Activated gamma-delta T cell treated with anti-CD3 and anti-CD28 coated beads, Interleukin-2, amount 50 U/mL, for 16 hours (primary cell): Measurements from ENCODE around the gene STUB1.
A peak's percentile ranks its signal among the peaks of the same experiment; 100 is the strongest.

ENCODE experiments used
- DNase-seq: peaks from one replicate; pipeline ENCODE4 v3.0.0-alpha.2; 2020; ENCODE audit warnings: low read depth

Gene STUB1

GRCh38 chr16:694863-695354 lies 14.7 kb downstream of the STUB1 start:
- no peak for DNase-seq

- no peak for DNase-seq
These were observed 15.3 kb downstream of the STUB1 start for GRCh38 chr16:695355-696089.

- no peak for DNase-seq
These were observed 18.9 kb downstream of the STUB1 start for GRCh38 chr16:698911-699671.

GRCh38 chr16:700684-701584 lies 20.7 kb downstream of the STUB1 start:
- no peak for DNase-seq

GRCh38 chr16:702341-702740 lies 22.1 kb downstream of the STUB1 start:
- no peak for DNase-seq

GRCh38 chr16:703406-703805 lies 23.2 kb downstream of the STUB1 start:
- DNase-seq = no peak

GRCh38 chr16:704047-704446 lies 23.8 kb downstream of the STUB1 start:
- no peak for DNase-seq

GRCh38 chr16:704552-705380 lies 24.6 kb downstream of the STUB1 start:
- no peak for DNase-seq

GRCh38 chr16:705431-706188 lies 25.4 kb downstream of the STUB1 start, which contains the start of gene FBXL16:
FBXL16 (minus strand) TSS chr16:705801; CDS start chr16:697405, 8,396 bp downstream.
- no peak for DNase-seq

GRCh38 chr16:706189-707061 lies 26.2 kb downstream of the STUB1 start:
- DNase-seq = no peak

GRCh38 chr16:707062-707538 lies 26.9 kb downstream of the STUB1 start:
- no peak for DNase-seq

- no peak for DNase-seq
These were observed 27.8 kb downstream of the STUB1 start for GRCh38 chr16:708019-708418.

- no peak for DNase-seq
These were observed 28.7 kb downstream of the STUB1 start for GRCh38 chr16:708959-709358.

GRCh38 chr16:709566-710499 lies 29.6 kb downstream of the STUB1 start:
- no peak for DNase-seq

GRCh38 chr16:710500-711075 lies 30.4 kb downstream of the STUB1 start:
- no peak for DNase-seq

- DNase-seq = no peak
These were observed 30.9 kb downstream of the STUB1 start for GRCh38 chr16:711084-711483.

GRCh38 chr16:711548-712320 lies 31.5 kb downstream of the STUB1 start:
- DNase-seq = peak; percentile 71
